ENCODE data around the gene PTPN9. TPM values are rescaled to one million over a fixed set of nuclear protein-coding genes. Genes with fewer than 3 reads are reported as not detected.

PTPN9 gene
- total and polyA plus RNA-seq, 2 of the 4 experiments (the other 2 are of a cell fraction), result 26.5 to 38.9 TPM

- BruUV-seq (replicated peaks), result no TSS peak
- Histone ChIP-seq H3K56ac (ENCODE audit: extremely low read depth, insufficient read depth, low read length) (no peak overlapping the region), H3K36me3 (ENCODE audit: control insufficient read depth, insufficient read depth, low read length) (peaks cover 21% of the 10 kb centered on the region), H4K8ac (ENCODE audit: low read depth in 2 of 2, low read length in 2 of 2) (no peak overlapping the region), H3K4me2 (ENCODE audit: low read depth, low read length) (no peak overlapping the region), H3K9me3 (ENCODE audit: control insufficient read depth, insufficient read depth, low read length) (no peaks in the 10 kb centered on the region), H4K20me1 (ENCODE audit: insufficient read depth, low read length) (peaks cover 17% of the 10 kb centered on the region; the same call in 1 of the 2 replicates), H2BK5ac (ENCODE audit: low read depth, low read length, poor library complexity, severe bottlenecking) (no peak overlapping the region), H3K9ac (ENCODE audit: low read depth, low read length) (no peak overlapping the region), H3K4me1 (ENCODE audit: control insufficient read depth, insufficient read depth, low read length) (peaks cover 6% of the 10 kb centered on the region; the same call in 1 of the 2 replicates), H3K27me3 (ENCODE audit: control insufficient read depth, insufficient read depth, low read length) (no peaks in the 10 kb centered on the region), H2BK15ac (ENCODE audit: low read depth, low read length) (no peak overlapping the region), H3K14ac (replicated peaks; ENCODE audit: low read depth, low read length) (no peak overlapping the region), H4K91ac (ENCODE audit: insufficient read depth, low read depth, low read length) (no peak overlapping the region), H3K4ac (ENCODE audit: low read depth, low read length) (no peak overlapping the region), H3K9me1 (ENCODE audit: insufficient read depth, low read length) (peaks cover 10% of the 10 kb centered on the region; the same call in 1 of the 2 replicates), H2AK9ac (replicated peaks; ENCODE audit: low read depth, low read length, poor library complexity) (no peak overlapping the region), H3K23ac (ENCODE audit: low read depth, low read length) (no peak overlapping the region), H2AFZ (replicated peaks; ENCODE audit: low read length, poor library complexity) (no peak overlapping the region), H3K18ac (ENCODE audit: low read depth, low read length) (no peak overlapping the region), H2BK20ac (ENCODE audit: low read depth, low read length) (no peak overlapping the region), H3K27ac (ENCODE audit: insufficient read depth, low read length) (no peak overlapping the region), H2BK120ac (ENCODE audit: low read depth, low read length) (no peak overlapping the region), H3K4me3 (ENCODE audit: insufficient read depth, low read depth, low read length) (no peak overlapping the region), H3K79me1 (ENCODE audit: low read depth in 1 of 2, low read length in 2 of 2) (peaks cover 35 to 47% of the 10 kb centered on the region in 2 experiments), H4K5ac (ENCODE audit: low read depth, low read length) (no peak overlapping the region), H2AK5ac (ENCODE audit: low read depth, low read length) (no peak overlapping the region)
- dilution Hi-C loops (cut with HindIII; ENCODE audit: low sequenced_read_pairs, unreplicated experiment) (no loop called here), in situ Hi-C loops (cut with MboI; ENCODE audit: low sequenced_read_pairs) (no loop called here), intact Hi-C loops (cut with micrococcal nuclease) (loop anchor here (5.0 kb wide), 1 partner anchor 41 kb away; no protein-coding TSS in a partner anchor)
- TF ChIP-seq CEBPB (IDR thresholded peaks at IDR 0.05; ENCODE audit: low read depth, low read length) (no peak), MAZ (IDR thresholded peaks at IDR 0.05; ENCODE audit: borderline replicate concordance, low read depth, low read length) (no peak), SMC3 (IDR thresholded peaks at IDR 0.05; ENCODE audit: low read depth, low read length) (no peak), RAD21 (IDR thresholded peaks at IDR 0.05; ENCODE audit: low read length) (no peak), MXI1 (IDR thresholded peaks at IDR 0.05; ENCODE audit: borderline replicate concordance, low read depth, low read length) (no peak), NFE2L2 (IDR thresholded peaks at IDR 0.05; ENCODE audit: low read depth, low read length) (no peak), ELK1 (IDR thresholded peaks at IDR 0.05; ENCODE audit: borderline replicate concordance, low read depth, low read length) (no peak), RCOR1 (IDR thresholded peaks at IDR 0.05; ENCODE audit: insufficient replicate concordance, low read length) (no peak), CTCF (conservative IDR thresholded peaks at IDR 0.05; ENCODE audit: low read depth, low read length) (no peak), POLR2A (IDR thresholded peaks at IDR 0.05; ENCODE audit: low read depth, low read length) (no peak), RFX5 (IDR thresholded peaks at IDR 0.05; ENCODE audit: low read depth, low read length) (no peak)
- ATAC-seq (ENCODE audit: low read depth) (no peak), DNase-seq (no peak)
- ChIA-PET POLR2A (ENCODE audit: unreplicated experiment) (no interaction called here), CTCF (no interaction called here)
- WGBS, 2 experiments (ENCODE audit: extremely low coverage in 2 of 2, insufficient read length in 1 of 2), result no CpG with 5 or more reads among the region's 3 CpGs
These were observed 151.0 kb downstream of the PTPN9 start for GRCh38 chr15:75428152-75428551.
